HG03108 (cell line): ENCODE data around the gene PLGRKT.
"Not testable (repeated sequence)": the region's sequence is repeated elsewhere in the genome, so short reads cannot be mapped to it uniquely, and the experiment has no call there.

Experiments used
- ATAC-seq: cut with Tn5 transposase; IDR thresholded peaks from one replicate; pipeline ENCODE4 v1.9.1; 2021; ENCODE audit warnings: moderate library complexity; ENCODE audit not compliant: unreplicated experiment

The PLGRKT gene

GRCh38 chr9:5437254-5438216 is at the start of gene PLGRKT:
PLGRKT (minus strand) TSS chr9:5437925; CDS start chr9:5431977, 5,948 bp downstream.
- ATAC-seq = peak; percentile 83

- no peak for ATAC-seq
Measured at GRCh38 chr9:5486988-5487387, 49.3 kb upstream of the PLGRKT start.

GRCh38 chr9:5485378-5486085 is 47.8 kb upstream of the PLGRKT start:
- ATAC-seq = no peak

- ATAC-seq = no peak
Measured at GRCh38 chr9:5483306-5483705, 45.6 kb upstream of the PLGRKT start.

- ATAC-seq = no peak
Measured at GRCh38 chr9:5482194-5482593, 44.5 kb upstream of the PLGRKT start.

GRCh38 chr9:5481322-5482040 is 43.8 kb upstream of the PLGRKT start:
- no peak for ATAC-seq

GRCh38 chr9:5480919-5481318 is 43.2 kb upstream of the PLGRKT start:
- no peak for ATAC-seq

- ATAC-seq = no peak
Measured at GRCh38 chr9:5479994-5480694, 42.4 kb upstream of the PLGRKT start.

- ATAC-seq = no peak
Measured at GRCh38 chr9:5478206-5478605, 40.5 kb upstream of the PLGRKT start.

GRCh38 chr9:5475611-5476010 is 37.9 kb upstream of the PLGRKT start:
- ATAC-seq = not testable (repeated sequence)

- ATAC-seq = no peak
Measured at GRCh38 chr9:5470816-5471215, 33.1 kb upstream of the PLGRKT start.

GRCh38 chr9:5470122-5470521 is 32.4 kb upstream of the PLGRKT start:
- no peak for ATAC-seq

- no peak for ATAC-seq
Measured at GRCh38 chr9:5468850-5469249, 31.1 kb upstream of the PLGRKT start.

GRCh38 chr9:5466766-5467165 is 29.0 kb upstream of the PLGRKT start:
- no peak for ATAC-seq

- no peak for ATAC-seq
Measured at GRCh38 chr9:5466005-5466404, 28.3 kb upstream of the PLGRKT start.

- not testable (repeated sequence) for ATAC-seq
Measured at GRCh38 chr9:5464831-5465330, 27.2 kb upstream of the PLGRKT start.

GRCh38 chr9:5460157-5460556 is 22.4 kb upstream of the PLGRKT start:
- ATAC-seq = no peak

- ATAC-seq = peak; percentile 57
Measured at GRCh38 chr9:5459289-5459829, 21.6 kb upstream of the PLGRKT start.

- ATAC-seq = no peak
Measured at GRCh38 chr9:5455181-5455580, 17.5 kb upstream of the PLGRKT start.

GRCh38 chr9:5453673-5454072 is 15.9 kb upstream of the PLGRKT start:
- ATAC-seq = no peak
